NCI-H524 treated with DMSO at 0.1 percent for 48 hours (cell line): ENCODE measurements around the gene LGALS3BP.
A peak's percentile ranks its signal among the peaks of the same experiment; 100 is the strongest.

Experiments
- DNase-seq: peaks from one replicate; lab custom pipeline; 2025; lab: John Stamatoyannopoulos, UW

The LGALS3BP gene

DNA sequence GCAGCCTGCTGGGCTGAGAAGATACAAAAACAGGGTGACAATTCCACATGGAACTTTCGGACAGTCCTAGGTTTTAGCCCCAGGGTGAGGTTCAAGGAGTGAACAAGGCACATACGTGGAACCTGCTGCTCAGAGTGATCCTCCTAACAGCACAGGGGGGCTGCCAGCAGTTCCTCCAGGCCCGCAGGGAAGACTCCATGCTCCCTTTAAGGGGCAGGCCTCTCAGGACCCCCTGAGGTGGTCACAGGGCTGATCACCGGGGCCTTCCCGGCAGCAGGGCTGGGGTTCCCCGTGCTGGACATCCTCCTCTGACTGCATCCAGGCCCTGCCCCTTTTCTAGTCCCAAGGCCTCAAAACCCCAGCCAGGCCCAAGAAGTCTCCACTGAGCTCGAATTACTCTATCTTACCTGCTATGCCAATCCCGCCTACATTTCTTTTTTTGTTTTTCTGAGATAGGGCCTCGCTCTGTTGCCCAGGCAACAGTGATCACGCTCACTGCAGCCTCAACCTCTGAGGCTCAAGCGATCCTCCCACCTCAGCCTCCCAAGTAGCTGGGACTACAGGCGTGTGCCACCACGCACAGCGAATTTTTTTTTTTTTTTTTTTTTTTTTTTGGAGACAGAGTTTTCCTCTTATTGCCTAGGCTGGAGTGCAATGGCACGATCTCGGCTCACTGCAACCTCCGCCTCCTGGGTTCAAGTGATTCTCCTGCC is 19.5 kb upstream of the LGALS3BP start:
- DNase-seq: no peak

DNA sequence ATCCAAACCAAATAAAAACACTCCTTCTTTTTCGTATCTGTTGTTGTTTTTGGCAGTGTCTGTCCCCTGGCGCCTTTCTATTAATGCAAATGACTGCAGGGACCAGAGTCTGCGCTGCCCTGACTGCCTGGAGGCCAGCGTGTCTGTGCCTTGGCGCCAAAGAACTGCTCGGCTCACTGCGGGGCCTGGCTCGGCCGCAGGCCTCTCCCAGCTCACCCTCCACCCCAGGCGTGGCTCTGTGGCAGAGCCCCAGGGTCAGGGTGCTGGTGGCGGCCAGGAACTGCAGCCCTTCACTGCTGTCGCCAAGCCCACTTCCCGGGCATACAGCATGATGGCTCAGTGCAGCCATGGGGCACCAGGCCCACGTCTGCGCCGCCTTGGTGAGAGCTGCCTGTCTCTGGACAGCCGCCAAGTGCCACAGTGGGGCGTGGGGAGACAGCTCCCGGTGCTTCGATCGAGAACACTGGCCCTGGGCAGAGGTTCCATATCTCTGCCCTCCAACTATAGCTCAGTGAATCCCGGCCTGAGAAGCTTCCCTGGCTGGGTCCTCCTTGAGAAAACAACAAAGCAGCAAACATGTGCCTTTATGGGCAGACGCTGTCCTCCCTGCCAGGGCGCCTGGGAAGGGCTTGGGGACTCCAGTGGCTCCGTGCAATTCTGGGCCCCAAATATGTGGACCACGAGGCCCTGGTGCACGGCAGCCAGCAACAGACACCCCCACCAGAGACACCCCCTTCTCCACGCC is 18.8 kb upstream of the LGALS3BP start:
- no peak for DNase-seq

DNA sequence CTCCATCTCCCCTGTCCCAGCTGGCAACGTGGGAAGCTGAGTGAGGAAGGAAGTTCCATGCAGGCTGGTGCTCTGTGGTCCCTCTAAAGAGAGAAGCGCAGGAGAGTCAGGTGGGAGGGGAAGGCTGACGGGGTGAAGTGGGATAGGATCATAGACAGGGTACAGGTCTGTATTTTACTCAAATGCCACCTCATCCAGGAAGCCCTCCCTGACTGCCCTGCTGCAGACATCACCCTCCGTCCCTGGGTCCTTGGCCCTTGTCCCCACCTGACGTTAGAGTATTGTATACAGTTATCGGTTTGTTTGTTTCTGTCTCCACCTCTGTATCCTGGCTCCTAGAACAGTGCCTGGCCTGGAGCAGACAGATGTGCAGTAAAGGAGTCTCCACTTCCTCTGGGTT is 18.2 kb upstream of the LGALS3BP start:
- DNase-seq: no peak

DNA sequence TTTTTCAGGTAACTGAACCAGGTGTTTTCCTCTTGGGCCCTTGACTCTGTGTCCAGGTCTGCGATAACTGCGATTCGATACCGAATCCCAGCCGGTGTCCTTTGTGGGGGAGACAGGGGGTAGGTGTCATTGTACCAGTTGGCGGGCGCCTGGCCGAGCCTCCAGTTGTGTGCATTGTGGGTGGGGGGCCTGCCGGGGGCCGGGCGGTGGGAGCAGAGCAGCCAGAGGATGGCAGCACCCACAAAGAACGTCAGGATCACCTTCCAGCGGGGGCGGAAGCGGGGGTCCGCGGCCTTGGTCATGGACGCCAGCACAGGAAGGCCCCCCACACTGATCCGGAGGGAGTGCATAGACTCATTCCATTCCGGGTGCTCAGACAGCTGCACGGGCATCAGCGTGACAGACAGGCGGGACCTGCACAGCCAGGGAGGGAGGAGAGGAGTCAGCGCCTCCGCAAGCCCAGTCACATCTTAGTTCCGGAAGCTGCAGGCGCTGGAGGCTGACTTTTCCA is 17.6 kb upstream of the LGALS3BP start:
- no peak for DNase-seq

DNA sequence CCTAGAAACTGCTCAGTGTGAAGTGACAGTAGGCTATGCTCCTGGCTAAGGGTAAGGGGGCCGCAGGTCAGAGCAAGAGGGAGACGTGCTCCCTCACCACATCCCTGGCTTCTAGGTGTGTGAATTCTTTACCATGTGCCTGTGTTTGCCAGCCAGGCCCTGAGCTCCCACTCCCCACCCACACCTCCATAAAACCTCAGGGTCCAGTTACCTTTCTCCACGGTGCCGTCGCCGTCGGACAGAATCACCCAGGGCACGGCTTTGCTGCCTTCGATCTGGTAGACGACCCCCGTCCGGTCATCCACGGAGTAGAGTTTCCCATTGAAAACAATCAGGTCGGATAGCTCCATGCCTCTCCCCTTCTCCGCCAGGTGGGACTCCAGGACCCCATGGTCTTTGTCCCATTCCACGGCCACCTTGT is 17.1 kb upstream of the LGALS3BP start:
- no peak for DNase-seq

DNA sequence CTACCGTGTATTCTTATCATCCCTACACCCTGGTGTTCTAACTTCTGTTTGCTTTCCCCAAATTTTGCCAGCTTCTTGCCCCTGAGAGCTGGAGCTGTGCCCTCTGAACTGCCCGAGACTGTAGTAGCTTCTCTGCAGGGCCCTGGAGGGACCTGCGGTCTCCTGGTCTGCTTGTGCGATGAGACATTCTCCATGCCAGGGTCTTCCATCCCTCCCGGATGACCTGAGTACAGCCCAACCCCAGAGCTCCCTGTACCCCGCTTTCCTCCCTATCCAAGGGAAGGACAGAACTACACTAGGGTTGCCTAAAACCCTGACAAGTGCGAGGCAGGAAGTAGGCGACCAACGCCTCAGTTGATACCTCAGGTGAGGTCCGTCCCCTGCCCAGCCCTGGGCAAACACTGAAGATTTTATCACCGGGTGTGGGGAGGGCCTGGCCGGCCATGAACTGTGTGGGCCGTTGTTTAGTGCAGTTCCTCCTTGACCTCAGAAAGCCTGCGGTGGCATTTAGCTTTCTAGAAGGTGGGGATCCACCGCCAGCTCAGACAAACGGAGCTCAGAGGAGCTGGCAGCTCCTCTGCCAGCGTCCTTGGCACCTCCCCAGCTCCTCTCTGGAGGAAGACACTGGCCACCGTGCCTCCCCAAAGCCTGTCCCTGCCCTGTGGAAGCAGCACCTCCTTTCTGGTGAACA is 16.2 kb upstream of the LGALS3BP start:
- DNase-seq: no peak

DNA sequence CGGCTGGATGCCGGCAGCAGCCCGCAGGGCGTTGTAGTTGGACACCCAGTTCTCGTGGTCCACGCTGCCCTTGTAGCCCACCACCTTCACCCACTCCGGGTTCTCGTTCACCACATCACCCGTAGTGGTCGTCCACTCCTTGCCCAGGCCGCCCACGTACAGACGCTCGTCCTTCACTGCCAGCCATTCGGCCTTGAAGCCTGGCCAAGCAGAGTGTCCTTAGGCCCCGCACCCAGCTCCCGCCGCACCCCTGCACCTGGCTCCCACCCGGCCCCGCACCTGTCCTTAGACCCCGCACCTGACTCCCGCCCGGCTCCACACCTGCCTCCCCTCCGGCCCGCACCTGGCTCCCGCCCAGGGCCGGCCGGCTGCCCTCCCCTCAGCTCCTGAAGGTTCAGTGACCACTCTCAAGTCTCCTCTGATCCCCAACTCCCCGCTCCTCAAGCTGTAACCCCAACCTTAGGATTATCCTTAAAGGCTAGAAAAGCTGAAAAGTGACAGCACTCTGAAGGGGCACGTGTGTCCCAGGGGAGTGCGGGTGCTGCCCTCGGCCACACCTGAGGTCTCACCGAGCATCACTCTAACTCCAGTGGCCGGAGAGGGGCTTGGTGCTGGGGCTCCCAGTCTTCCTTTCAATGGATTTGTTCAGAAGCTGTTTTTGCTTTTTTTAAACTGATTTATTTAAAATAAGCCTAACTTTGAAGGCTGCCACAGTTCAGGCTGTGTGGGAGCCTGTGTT is 15.5 kb upstream of the LGALS3BP start:
- no peak for DNase-seq

DNA sequence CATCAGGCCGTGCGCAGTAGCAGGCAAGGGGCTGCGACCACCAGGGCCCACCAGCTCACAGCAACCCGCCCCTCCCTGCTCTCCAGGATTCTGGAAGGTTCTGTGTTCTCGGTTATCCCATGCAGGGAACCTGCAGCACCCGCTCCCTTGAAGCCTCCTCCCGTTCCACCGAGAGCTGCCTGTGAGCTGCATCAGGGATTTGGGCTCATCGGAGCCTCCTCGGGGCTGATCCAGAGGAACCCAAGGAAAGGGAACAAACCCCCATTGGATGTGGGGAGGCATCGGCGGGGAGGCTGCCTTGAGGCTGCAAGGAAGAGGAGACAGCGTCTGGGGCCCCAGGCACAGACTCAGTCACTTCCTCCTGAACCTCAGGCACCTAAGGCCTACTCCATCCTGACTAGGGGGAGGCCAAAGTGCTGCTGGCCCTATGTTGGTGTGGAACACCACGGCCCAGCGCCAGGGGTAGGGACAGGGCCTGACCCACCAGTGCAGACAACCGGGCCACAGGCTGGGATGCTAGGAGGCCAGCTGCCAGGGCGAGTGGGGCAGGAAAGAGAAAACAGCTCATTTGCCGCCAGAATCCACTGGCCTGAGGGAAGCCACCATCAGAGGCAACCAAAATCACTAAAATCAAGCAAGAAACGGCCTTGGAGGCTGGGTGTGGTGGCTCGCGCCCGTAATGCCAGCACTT is 14.4 kb upstream of the LGALS3BP start:
- no peak for DNase-seq

DNA sequence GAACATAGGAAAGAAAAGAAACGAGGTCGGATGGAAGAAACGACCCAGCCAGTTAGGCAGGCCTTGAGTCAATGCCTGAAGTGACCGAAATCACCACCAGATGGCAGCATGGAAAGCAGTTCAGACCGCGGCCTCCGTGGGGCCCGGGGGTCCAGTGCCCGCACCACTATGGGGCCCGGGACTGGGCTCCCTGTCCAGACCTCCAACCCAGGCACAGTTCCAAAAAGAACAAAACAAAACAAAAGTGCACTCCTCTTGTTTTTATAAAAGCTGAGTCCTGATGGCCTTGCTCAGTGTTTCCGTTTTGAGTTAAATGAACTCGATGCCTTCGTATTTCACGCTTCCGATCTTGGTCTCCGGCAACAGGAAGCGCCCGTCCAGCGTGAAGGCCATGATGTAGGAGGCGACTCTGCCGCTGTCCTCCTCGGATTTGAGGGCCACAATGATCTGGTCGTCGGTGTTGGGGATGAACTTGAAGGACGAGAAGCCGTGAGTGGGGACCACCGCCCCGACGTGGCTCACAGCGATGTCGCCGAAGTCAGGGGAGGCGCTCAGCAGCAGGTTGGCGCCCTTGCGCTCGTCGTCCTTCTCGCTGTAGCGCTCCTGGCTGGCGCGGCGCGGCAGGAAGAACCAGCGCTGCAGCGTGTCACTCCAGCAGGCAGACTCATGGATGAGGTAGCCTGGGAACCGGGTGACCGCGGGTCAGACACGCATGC is 13.7 kb upstream of the LGALS3BP start:
- no peak for DNase-seq

DNA sequence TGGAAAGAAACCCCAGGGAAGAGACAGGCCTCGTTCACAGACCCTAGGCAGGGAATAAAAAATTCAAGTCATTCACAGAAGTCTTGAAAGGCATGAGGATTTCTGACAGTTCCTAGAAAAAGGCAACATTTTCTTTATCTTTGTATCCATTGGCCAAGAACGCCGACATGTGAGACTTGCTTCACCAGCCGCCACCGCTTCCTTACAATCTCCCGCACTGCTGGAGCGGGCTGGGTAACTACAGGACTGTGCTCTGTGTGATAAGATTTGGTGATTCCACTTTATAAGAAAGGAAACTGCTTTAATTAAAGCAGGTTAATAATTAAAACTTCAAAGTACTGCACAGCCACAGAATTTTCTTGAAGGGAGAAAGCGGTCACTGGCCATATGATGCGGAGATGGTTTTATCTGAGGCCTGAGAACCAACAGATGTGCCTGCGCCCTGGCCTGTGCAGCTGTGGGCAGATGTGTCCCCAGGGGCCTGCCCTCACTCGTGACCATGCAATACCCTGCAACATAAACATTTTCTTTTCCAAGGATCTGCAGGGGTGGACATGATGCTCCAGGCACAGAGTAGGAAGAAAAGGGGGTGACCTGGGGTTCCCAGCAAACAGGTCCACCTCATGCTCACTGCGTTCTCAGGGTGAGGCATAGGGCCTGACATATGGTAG is 13.0 kb upstream of the LGALS3BP start:
- no peak for DNase-seq

DNA sequence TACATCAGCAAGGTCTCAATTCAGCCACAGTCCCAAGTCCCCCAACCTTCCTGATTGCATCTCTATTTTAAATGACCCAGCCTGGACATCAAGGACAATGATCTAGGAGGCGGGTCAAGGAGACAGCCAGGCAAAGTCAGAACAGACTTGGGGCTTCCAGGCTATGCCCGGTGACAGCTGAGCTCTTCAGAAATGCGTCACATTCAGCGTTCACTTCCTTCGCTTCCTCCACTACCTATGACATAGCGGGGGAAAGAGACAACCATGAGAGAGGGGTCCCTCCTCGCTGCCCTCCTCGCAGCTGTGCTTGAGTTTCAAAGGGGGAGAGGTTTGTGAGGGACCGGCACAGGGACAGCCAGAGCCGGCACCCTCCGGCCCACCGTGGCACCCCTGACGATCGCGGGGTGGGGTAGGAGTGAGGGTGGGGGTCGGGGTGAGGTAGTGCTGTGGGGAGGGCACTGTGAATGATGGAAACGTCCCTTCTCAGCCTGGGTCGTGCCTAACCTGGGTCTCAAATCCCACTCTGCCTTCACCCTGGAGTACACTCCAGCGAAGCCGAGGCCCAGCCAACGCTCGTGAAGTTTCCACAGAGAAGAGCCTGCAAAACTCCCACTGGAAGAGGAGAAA is 12.3 kb upstream of the LGALS3BP start:
- DNase-seq: no peak

DNA sequence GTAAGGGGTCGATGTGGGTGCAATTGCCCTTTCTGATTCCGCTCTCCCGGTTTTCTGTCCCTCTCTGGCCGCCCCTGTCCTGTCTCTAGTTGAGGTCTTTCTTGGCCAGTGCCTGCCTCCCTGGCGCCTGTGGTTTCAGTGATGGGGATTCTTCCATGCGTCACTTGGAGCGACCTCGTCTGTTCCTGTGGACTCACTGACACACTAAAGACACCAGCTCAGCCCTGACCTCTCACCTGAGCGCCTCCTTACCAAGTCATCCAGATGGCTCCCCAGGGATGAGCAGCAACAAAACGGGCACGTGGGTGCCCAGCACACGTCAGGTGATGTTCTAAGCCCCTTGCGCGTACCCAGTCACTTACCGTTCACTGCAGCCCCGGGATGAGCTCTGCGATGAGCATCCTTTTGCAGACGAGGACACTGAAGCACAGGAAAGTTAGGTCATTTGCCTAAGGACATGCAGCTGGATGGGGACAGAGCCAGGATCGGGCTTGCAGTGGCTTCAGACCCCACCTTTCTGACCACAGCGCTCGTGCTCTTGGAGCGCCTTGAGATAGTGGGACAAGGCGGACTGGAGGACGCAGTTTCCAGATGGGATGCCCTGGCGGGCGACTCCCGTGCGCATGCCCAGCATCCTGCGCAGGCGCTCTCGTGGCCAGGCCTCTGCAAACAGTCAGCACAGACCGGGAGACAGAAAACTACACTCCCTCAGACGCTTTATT is 11.5 kb upstream of the LGALS3BP start:
- no peak for DNase-seq

DNA sequence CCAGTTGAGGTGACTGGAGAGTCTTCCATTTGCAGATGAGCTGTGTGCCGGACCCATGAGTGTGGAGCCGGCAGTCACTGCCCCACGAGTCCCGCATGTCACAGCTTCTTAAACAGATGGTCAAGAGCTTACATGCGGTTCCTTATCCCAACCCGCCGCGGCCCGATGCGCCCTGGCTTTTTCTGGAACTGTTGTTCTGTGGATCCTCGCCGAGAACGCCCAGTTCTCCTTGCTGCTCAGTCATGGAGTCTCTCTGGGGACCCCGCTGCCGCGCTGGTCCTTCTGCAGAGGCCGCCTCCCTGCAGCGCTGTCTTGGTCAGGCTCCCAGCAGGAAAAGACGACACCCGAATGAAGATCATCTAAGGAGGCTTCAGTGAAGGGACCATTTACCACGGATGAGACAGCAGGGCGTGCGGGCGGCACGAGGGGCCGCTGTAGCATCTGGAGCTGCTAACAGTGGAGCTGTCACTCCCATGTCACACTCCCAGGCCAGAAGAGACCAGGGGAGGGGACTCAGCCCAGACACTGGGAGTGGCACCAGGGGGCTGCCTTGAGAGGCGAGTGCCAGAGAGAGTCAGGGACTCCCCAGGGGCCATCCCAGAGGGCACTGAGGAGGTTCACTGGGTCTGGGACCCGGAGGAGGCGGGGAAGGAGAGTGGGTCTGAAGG is 10.8 kb upstream of the LGALS3BP start:
- peak; percentile 36 for DNase-seq

DNA sequence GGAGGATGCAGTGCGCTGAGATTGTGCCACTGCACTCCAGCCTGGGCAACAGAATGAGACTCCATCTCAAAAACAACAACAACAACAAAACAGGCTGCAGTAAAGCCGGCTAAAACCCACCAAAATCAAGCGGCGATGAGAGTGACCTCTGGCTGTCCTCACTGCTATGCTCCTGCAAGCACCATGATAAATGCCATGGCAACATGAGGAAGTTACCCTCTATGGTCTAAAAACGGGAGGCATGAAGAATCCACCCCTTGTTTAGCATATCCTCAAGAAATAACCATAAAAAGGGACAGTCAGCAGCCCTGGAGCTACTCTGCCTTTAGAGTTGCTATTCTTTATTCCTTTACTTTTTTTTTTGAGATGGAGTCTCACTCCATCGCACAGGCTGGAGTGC is 8.4 kb upstream of the LGALS3BP start:
- no peak for DNase-seq

DNA sequence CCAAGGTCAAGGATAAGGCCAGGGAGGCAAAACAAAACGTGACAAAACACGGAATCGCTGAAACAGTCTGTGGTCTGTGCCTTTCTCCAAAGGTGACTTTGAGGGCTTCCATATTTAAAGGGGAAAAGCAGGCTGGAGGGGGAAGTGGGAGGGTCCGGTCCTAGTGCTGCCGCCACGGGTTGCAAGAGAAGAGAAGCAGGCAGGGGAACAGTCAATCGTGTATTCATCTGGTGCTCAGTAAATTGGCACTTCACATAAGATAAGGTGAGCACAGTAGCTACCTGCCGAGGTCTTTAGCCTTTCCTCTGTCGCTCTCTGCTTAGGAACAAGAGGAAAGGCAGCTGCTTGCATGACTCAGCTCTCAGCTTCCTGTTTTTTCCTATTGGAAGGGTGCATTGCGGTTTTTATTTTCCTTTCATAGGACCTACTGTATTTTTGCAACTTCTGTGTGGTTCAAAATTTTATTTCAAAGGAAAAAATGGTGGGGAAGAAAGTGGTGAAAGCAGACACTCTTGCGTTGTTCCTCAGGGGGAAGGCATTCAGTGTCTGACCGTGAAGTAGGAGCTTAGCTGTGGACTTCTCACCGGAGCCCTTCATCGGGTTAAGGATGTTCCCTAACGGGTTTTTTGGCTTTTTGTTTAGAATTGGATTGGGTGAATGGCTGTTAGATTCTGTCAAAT is 7.1 kb upstream of the LGALS3BP start:
- no peak for DNase-seq

DNA sequence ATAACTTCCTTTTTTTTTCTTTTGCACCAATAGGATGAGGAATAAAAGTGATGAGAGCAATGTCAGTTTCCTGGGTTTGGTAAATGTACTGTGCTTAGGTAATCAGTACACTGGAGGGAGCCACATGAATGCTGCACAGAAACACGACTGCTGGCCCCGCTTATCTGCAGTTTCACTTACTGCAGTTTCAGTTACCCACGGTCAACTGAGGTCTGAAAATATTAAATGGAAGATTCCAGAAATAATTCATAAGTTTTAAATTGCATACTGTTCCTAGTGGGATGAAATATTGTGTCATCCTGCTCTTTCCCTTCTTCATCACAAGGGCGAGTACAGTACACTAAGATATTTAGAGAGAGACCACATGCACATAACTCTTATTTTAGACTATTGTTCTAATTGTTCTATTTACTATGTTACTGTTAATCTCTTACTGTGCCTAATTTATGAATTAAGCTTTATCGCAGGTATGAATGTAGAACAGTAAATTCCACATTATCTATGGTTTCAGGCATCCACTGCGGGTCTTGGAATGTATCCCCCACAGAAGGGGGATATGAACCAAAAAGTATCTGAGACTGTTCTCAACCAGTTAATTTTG is 6.4 kb upstream of the LGALS3BP start:
- DNase-seq: no peak

DNA sequence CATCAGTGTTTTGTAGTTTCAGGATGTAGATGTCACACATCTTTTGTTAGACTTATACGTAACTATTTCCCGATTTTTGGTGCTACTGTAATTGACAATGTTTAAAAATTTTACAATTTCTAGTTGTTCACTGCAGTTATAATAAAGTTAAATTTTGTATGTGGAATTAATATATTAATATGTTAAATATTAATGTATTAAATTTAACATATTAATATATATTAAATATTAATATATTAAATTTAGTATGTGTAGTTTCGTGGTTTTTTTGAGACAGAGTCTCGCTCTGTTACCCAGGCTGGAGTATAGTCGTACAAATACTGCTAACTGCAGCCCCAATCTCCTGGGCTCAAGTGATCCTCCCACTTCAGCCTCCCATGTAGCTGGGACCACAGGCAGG is 5.7 kb upstream of the LGALS3BP start:
- no peak for DNase-seq
